Measurements from ENCODE around the gene NDUFS2. TPM values are rescaled to one million over a fixed set of nuclear protein-coding genes. Genes with fewer than 3 reads are reported as not detected.
A peak's percentile ranks its signal among the peaks of the same experiment; 100 is the strongest.

NDUFS2 gene
- total RNA-seq, 4 donors from 2014 or later, result 73.0 to 118 (median 103) TPM

GRCh38 chr1:161171696-161172095 is 30.5 kb upstream of the NDUFS2 start:
- no peak for DNase-seq (ENCODE audit: low spot score in 2 of 2)
- peaks cover 0 to 56% (median 21%) of the 10 kb centered on the region in 4 donors for H3K4me1 ChIP-seq

GRCh38 chr1:161172349-161172748 is 29.8 kb upstream of the NDUFS2 start:
- H3K9me3 ChIP-seq, result no peaks in the 10 kb centered on the region
- H3K27ac ChIP-seq, result peak overlapping the region in 2 of 4 donors; percentile 52 to 64
- peaks cover 0 to 51% (median 16%) of the 10 kb centered on the region in 4 donors for H3K4me1 ChIP-seq
- 45 to 57% methylated on average over 1 of the region's 1 CpG for WGBS, 2 donors
- no peak for TF ChIP-seq EP300 (IDR thresholded peaks at IDR 0.05)
- no peak for DNase-seq (ENCODE audit: low spot score in 2 of 2)
- peaks cover 0 to 77% (median 19%) of the 10 kb centered on the region in 3 donors for H3K36me3 ChIP-seq
- no peak overlapping the region for H3K4me3 ChIP-seq
- H3K27me3 ChIP-seq, result no peaks in the 10 kb centered on the region

More at GRCh38 chr1:161171696-161172095, 30.5 kb upstream of the NDUFS2 start:
- Histone ChIP-seq H3K27ac (peak overlapping the region in 2 of 4 donors; percentile 52 to 64), H3K36me3 (peaks cover 0 to 77% (median 19%) of the 10 kb centered on the region in 3 donors), H3K27me3 (no peaks in the 10 kb centered on the region), H3K4me3 (no peak overlapping the region), H3K9me3 (no peaks in the 10 kb centered on the region)
- 74 to 75% methylated on average over 12 of the region's 12 CpGs for WGBS, 2 donors
- TF ChIP-seq EP300 (IDR thresholded peaks at IDR 0.05), result no peak
- no peak for TF ChIP-seq CTCF (IDR thresholded peaks at IDR 0.05)

GRCh38 chr1:161172776-161173376 is 29.3 kb upstream of the NDUFS2 start:
- H3K27ac ChIP-seq, result peak overlapping the region in 2 of 4 donors; percentile 52 to 64
- 15 to 21% methylated on average over 4 of the region's 4 CpGs for WGBS, 2 donors
- TF ChIP-seq CTCF (IDR thresholded peaks at IDR 0.05) (no peak), POLR2A (IDR thresholded peaks at IDR 0.05) (no peak), EP300 (IDR thresholded peaks at IDR 0.05) (peak in 1 of 2 donors; percentile 67)

GRCh38 chr1:161173711-161174110 is 28.5 kb upstream of the NDUFS2 start:
- WGBS, 2 donors, result 89 to 93% methylated on average over 11 of the region's 11 CpGs
- Histone ChIP-seq H3K27me3 (no peaks in the 10 kb centered on the region), H3K9me3 (no peaks in the 10 kb centered on the region), H3K36me3 (peaks cover 0 to 73% (median 19%) of the 10 kb centered on the region in 3 donors), H3K27ac (peak overlapping the region in 2 of 4 donors; percentile 52 to 57), H3K4me1 (peaks cover 0 to 45% (median 16%) of the 10 kb centered on the region in 4 donors), H3K4me3 (no peak overlapping the region)
- DNase-seq (ENCODE audit: low spot score in 2 of 2), result no peak
- TF ChIP-seq POLR2A (IDR thresholded peaks at IDR 0.05), result no peak
- TF ChIP-seq CTCF (IDR thresholded peaks at IDR 0.05), result no peak
- TF ChIP-seq EP300 (IDR thresholded peaks at IDR 0.05), result no peak

More at GRCh38 chr1:161172776-161173376, 29.3 kb upstream of the NDUFS2 start:
- Histone ChIP-seq H3K4me1 (peaks cover 0 to 49% (median 16%) of the 10 kb centered on the region in 4 donors), H3K4me3 (no peak overlapping the region), H3K27me3 (no peaks in the 10 kb centered on the region), H3K36me3 (peaks cover 0 to 77% (median 19%) of the 10 kb centered on the region in 3 donors), H3K9me3 (no peaks in the 10 kb centered on the region)
- peak in 1 of 2 donors; percentile 61 for DNase-seq (ENCODE audit: low spot score in 2 of 2)

- Histone ChIP-seq H3K4me3 (no peak overlapping the region), H3K27me3 (no peaks in the 10 kb centered on the region), H3K36me3 (peaks cover 0 to 61% (median 19%) of the 10 kb centered on the region in 3 donors), H3K27ac (no peak overlapping the region), H3K4me1 (peaks cover 0 to 45% (median 16%) of the 10 kb centered on the region in 4 donors), H3K9me3 (no peaks in the 10 kb centered on the region)
- 90 to 96% methylated on average over 11 of the region's 11 CpGs for WGBS, 2 donors
- no peak for DNase-seq (ENCODE audit: low spot score in 2 of 2)
- TF ChIP-seq POLR2A (IDR thresholded peaks at IDR 0.05) (no peak), CTCF (IDR thresholded peaks at IDR 0.05) (no peak), EP300 (IDR thresholded peaks at IDR 0.05) (no peak)
These were observed 27.3 kb upstream of the NDUFS2 start for GRCh38 chr1:161174911-161175310.

Measured in tibial nerve (tissue), 4 donors.